Measurements from ENCODE around the gene MAD1L1. TPM values are rescaled to one million over a fixed set of nuclear protein-coding genes. Genes with fewer than 3 reads are reported as not detected.

The MAD1L1 gene
- total and polyA plus RNA-seq, 2 of the 13 experiments (the other 11 are each of a cell fraction or from before 2014, with no cell fraction given) = 17.4 to 64.7 TPM

- TF ChIP-seq HMG20B (CRISPR knock-in tag; conservative IDR thresholded peaks at IDR 0.05) (no peak), CEBPB (IDR thresholded peaks at IDR 0.05; ENCODE audit: borderline replicate concordance, low read depth, low read length) (peak; percentile 68)
- H3K79me2 ChIP-seq (ENCODE audit: insufficient read depth, low read length) = no peaks in the 10 kb centered on the region
- no peak overlapping the region for H3K4me2 ChIP-seq (ENCODE audit: low read depth, low read length)
- ChIA-PET CTCF (ENCODE audit: low intra/inter-chr PET ratio, low total read pairs) (no interaction called here), POLR2A (no interaction called here)
- H3K4me3 ChIP-seq (replicated peaks in 1 of 3; ENCODE audit: insufficient read depth in 1 of 3, low read depth in 2 of 3, low read length in 3 of 3) = no peak overlapping the region
- 97% methylated on average over 40 of the region's 42 CpGs for WGBS (ENCODE audit: low lambda C conversion rate)
- no peaks in the 10 kb centered on the region for H3K9me3 ChIP-seq (ENCODE audit: low read length)
- in situ Hi-C loops (cut with HindIII; ENCODE audit: extremely low pct_ligation_motif_present, low pct_unique_long_range_greater_than_20kb) = no loop called here
- no peak overlapping the region for H3K27ac ChIP-seq (ENCODE audit: extremely low read length, insufficient read depth, low read length)
- H2AFZ ChIP-seq (ENCODE audit: low read length) = no peak overlapping the region
- DNase-seq (ENCODE audit: low spot score) (no peak), ATAC-seq (no peak), FAIRE-seq (no peak)
- H3K4me1 ChIP-seq (ENCODE audit: insufficient read depth, low read length) = peaks cover 12% of the 10 kb centered on the region
- no TSS peak for BruUV-seq (replicated peaks)
- H3K27me3 ChIP-seq (ENCODE audit: control insufficient read depth in 1 of 2, insufficient read depth in 2 of 2, low read length in 2 of 2) = no peaks in the 10 kb centered on the region
- H4K20me1 ChIP-seq (ENCODE audit: insufficient read depth, low read length) = no peaks in the 10 kb centered on the region
- intact Hi-C loops (cut with micrococcal nuclease; ENCODE audit: unreplicated experiment) = no loop called here
- H3K9ac ChIP-seq (ENCODE audit: insufficient read depth, low read depth, low read length) = no peak overlapping the region
- H3K36me3 ChIP-seq (replicated peaks in 1 of 2; ENCODE audit: control insufficient read depth in 1 of 2, insufficient read depth in 2 of 2, low read length in 2 of 2) = peaks cover 5 to 13% of the 10 kb centered on the region in 2 experiments; a peak in 3 of 5 replicates
Measured at GRCh38 chr7:1922071-1922869, 310.5 kb downstream of the MAD1L1 start.

DNA sequence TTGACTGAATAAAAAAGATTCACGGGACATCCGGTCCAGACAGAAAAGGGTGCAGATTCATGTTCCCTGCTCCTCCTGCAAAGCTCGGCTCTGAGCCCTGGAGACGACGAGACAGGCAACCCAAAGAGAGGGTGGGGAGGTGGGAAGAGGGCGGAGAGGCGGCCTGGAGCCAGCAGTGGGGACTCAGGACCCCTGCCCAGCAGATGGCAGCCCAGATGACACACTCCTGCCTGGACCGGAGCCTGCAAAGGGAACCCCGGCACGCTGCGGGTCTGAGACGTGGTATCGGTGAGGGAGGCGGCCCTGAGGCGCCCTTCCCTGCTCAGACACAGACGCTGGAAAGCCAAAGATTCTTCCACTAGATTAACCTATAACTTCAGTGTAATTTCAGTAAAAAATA is 311.9 kb downstream of the MAD1L1 start:
- DNase-seq (ENCODE audit: low spot score) = no peak
- Histone ChIP-seq H3K9me3 (ENCODE audit: low read length) (no peaks in the 10 kb centered on the region), H3K27ac (ENCODE audit: extremely low read length, insufficient read depth, low read length) (no peak overlapping the region), H3K79me2 (ENCODE audit: insufficient read depth, low read length) (no peaks in the 10 kb centered on the region), H4K20me1 (ENCODE audit: insufficient read depth, low read length) (no peaks in the 10 kb centered on the region), H3K9ac (ENCODE audit: insufficient read depth, low read depth, low read length) (no peak overlapping the region), H3K27me3 (ENCODE audit: control insufficient read depth in 1 of 2, insufficient read depth in 2 of 2, low read length in 2 of 2) (no peaks in the 10 kb centered on the region), H3K36me3 (replicated peaks in 1 of 2; ENCODE audit: control insufficient read depth in 1 of 2, insufficient read depth in 2 of 2, low read length in 2 of 2) (peaks cover 5 to 13% of the 10 kb centered on the region in 2 experiments; a peak in 3 of 5 replicates), H3K4me3 (replicated peaks in 1 of 3; ENCODE audit: insufficient read depth in 1 of 3, low read depth in 2 of 3, low read length in 3 of 3) (no peak overlapping the region), H2AFZ (ENCODE audit: low read length) (no peak overlapping the region), H3K4me1 (ENCODE audit: insufficient read depth, low read length) (peaks cover 12% of the 10 kb centered on the region), H3K4me2 (ENCODE audit: low read depth, low read length) (no peak overlapping the region)
- no peak for FAIRE-seq
- intact Hi-C loops (cut with micrococcal nuclease; ENCODE audit: unreplicated experiment) (no loop called here), in situ Hi-C loops (cut with HindIII; ENCODE audit: extremely low pct_ligation_motif_present, low pct_unique_long_range_greater_than_20kb) (no loop called here)
- ATAC-seq = no peak
- 98% methylated on average over 16 of the region's 16 CpGs for WGBS (ENCODE audit: low lambda C conversion rate)
- ChIA-PET POLR2A (no interaction called here), CTCF (ENCODE audit: low intra/inter-chr PET ratio, low total read pairs) (no interaction called here)
- BruUV-seq (replicated peaks) = no TSS peak
- TF ChIP-seq RCOR2 (CRISPR knock-in tag; IDR thresholded peaks at IDR 0.05) = no peak
- no peak for TF ChIP-seq KLF12 (CRISPR knock-in tag; IDR thresholded peaks at IDR 0.05; ENCODE audit: borderline replicate concordance)
- no peak for TF ChIP-seq ELF4 (CRISPR knock-in tag; IDR thresholded peaks at IDR 0.05; ENCODE audit: borderline replicate concordance)
- no peak for TF ChIP-seq PCBP2 (optimal IDR thresholded peaks at IDR 0.05; ENCODE audit: low read depth, low read length, poor library complexity, severe bottlenecking)
- TF ChIP-seq, protein P1, sequence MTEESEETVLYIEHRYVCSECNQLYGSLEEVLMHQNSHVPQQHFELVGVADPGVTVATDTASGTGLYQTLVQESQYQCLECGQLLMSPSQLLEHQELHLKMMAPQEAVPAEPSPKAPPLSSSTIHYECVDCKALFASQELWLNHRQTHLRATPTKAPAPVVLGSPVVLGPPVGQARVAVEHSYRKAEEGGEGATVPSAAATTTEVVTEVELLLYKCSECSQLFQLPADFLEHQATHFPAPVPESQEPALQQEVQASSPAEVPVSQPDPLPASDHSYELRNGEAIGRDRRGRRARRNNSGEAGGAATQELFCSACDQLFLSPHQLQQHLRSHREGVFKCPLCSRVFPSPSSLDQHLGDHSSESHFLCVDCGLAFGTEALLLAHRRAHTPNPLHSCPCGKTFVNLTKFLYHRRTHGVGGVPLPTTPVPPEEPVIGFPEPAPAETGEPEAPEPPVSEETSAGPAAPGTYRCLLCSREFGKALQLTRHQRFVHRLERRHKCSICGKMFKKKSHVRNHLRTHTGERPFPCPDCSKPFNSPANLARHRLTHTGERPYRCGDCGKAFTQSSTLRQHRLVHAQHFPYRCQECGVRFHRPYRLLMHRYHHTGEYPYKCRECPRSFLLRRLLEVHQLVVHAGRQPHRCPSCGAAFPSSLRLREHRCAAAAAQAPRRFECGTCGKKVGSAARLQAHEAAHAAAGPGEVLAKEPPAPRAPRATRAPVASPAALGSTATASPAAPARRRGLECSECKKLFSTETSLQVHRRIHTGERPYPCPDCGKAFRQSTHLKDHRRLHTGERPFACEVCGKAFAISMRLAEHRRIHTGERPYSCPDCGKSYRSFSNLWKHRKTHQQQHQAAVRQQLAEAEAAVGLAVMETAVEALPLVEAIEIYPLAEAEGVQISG (CRISPR knock-in tag; IDR thresholded peaks at IDR 0.05) = no peak
- TF ChIP-seq POLR2AphosphoS5 (IDR thresholded peaks at IDR 0.05; ENCODE audit: low read depth, low read length) = no peak
- TF ChIP-seq, protein P2, sequence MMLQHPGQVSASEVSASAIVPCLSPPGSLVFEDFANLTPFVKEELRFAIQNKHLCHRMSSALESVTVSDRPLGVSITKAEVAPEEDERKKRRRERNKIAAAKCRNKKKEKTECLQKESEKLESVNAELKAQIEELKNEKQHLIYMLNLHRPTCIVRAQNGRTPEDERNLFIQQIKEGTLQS (CRISPR knock-in tag; IDR thresholded peaks at IDR 0.05) = no peak
- TF ChIP-seq, protein P3, sequence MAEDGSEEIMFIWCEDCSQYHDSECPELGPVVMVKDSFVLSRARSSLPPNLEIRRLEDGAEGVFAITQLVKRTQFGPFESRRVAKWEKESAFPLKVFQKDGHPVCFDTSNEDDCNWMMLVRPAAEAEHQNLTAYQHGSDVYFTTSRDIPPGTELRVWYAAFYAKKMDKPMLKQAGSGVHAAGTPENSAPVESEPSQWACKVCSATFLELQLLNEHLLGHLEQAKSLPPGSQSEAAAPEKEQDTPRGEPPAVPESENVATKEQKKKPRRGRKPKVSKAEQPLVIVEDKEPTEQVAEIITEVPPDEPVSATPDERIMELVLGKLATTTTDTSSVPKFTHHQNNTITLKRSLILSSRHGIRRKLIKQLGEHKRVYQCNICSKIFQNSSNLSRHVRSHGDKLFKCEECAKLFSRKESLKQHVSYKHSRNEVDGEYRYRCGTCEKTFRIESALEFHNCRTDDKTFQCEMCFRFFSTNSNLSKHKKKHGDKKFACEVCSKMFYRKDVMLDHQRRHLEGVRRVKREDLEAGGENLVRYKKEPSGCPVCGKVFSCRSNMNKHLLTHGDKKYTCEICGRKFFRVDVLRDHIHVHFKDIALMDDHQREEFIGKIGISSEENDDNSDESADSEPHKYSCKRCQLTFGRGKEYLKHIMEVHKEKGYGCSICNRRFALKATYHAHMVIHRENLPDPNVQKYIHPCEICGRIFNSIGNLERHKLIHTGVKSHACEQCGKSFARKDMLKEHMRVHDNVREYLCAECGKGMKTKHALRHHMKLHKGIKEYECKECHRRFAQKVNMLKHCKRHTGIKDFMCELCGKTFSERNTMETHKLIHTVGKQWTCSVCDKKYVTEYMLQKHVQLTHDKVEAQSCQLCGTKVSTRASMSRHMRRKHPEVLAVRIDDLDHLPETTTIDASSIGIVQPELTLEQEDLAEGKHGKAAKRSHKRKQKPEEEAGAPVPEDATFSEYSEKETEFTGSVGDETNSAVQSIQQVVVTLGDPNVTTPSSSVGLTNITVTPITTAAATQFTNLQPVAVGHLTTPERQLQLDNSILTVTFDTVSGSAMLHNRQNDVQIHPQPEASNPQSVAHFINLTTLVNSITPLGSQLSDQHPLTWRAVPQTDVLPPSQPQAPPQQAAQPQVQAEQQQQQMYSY (CRISPR knock-in tag; IDR thresholded peaks at IDR 0.05) = no peak

Measured in HepG2 (cell line).